GM18861 (cell line): ENCODE results near the gene RAP1B.
"Not testable (repeated sequence)": the region's sequence is repeated elsewhere in the genome, so short reads cannot be mapped to it uniquely, and the experiment has no call there.

ENCODE experiments used
- ATAC-seq: cut with Tn5 transposase; IDR thresholded peaks from one replicate; pipeline ENCODE4 v1.9.1; 2021; ENCODE audit not compliant: unreplicated experiment

The RAP1B gene

DNA sequence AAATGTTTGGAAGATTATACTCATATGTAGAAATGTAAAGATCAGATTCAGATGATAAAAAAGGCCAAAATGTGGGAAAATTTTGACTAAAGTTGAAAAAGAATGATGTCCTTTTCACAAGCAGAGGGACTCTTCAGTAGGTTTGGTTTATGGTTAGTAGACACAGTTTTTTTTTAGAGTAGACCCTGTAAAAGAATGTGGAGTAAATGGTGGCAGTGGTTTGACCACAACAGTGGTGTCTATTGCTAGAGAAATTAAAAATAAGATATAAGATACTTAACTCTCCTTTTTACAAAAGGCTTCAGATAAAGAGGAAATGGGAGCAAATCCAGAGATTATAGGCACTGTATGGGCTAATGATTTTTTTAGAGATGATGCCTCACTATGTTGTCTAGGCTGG lies 21.8 kb downstream of the RAP1B start:
- no peak for ATAC-seq

DNA sequence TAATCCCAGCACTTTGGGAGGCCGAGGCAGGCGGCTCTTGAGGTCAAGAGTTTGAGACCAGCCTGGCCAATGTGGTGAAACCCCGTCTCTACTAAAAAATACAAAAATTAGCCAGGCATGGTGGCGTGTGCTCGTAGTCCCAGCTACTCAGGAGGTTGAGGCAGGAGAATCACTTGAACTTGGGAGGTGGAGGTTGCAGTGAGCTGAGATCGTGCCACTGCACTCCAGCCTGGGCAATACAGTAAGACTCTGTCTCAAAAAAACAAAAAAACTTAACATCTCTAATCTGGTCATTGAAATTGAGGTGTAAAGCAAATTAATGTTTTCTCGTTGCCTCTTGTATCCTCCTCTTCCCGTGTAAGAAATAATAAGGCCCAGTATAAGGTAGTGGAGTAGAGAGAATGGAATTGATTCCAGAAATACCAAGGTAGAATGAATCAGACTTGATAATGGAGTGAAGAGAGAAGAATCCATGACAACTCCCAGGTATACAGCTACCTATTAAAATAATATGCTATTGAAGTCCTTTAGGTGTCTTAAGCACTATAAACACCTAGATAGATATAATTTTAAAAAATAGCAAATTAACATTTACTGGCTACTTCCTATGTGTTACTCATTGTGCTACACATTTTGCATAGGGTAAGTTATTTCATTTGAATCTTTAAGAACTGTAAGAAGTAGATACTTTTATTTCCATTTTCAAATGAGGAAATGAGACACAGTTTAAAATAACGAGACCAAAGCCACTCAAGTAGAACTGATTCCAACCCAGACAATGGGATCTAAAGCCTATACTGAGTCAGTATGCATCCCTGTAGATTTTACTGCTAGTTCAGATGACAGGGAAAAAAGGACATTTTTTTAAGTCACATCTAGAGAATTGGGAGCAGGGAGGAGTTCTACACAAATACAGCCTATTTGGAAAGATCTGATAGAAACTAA lies 23.2 kb downstream of the RAP1B start:
- peak; percentile 38 for ATAC-seq

DNA sequence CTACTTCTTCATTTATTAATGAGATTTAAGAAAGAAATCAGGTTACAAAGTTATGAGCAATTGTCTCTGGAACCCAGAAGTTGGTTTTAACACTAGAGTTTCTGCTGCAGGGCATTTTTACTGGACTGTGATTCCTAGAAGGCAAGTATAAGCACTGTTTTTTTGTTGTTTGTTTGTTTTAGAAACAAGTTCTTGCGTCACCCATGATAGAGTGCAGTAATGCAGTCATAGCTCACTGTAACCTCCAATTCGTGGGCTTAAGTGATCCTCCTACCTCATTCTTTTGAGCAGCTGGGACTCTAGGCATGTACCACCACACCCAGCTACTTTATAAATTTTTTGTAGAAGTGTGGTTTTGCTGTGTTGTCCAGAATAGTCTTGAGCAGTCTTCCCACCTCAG lies 25.6 kb downstream of the RAP1B start:
- ATAC-seq: no peak

DNA sequence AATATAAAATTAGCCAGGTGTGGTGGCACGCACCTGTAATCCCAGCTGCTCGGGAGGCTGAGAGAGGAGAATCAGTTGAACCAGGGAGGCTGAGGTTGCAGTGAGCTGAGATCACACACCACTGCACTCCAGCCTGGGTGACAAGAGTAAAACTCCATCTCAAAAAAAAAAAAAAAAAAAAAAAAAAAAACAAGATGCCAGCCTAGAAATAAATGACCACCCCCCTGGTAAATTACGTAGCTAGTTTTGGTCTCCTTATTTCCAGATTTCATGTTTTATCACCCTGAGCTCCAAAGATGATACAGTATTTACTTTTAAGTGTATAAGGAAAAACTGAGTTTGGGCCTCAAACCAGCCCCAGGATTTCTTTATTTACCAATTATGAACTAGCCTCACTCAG lies 26.7 kb downstream of the RAP1B start:
- ATAC-seq: not testable (repeated sequence)

DNA sequence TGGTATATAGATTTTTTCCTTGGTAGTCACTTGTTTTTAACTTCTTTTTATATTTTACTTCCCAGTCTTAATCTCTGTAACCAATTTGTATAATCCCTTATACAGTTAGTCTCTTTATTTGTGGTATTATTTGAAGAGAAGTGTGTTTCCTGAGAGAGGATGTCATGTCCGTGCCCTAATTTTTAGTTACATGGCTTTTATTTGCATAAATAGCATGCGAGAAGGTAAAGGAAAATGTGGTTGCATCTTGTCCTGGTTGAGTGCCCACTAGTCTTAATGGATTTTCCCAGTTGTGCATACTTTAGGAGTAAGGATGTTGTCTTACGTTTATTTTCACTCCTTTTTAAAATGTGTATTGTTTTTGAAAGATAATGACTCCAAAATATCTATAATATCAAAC lies 27.5 kb downstream of the RAP1B start:
- ATAC-seq: no peak

DNA sequence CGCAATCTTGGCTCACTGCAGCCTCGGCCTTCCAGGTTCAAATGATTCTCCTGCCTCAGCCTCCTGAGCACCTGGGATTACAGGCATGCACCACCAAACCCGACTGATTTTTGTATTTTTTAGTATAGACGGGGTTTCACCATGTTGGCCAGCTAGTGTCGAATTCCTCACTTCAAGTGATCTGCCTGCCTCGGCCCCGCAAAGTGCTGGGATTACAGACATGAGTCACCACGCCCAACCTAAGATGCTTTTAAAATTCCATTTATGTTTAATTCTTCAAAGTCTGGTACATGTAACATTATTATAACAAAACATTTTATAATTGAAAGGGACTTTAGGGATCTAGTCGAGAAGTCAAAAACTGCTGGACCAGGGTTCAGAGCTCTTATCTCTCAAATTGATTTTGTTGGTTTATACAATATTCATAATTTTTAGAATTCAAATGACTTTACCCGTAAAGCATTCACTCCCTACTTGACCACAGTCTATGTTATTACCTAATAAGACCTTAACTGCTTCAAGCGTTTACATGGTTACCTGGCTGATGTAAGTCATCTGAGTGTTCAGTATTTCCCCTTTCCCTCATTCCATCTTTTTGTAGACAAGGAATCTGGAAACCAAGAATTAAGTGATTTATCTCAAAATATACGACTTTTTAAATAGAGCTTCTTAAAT lies 28.2 kb downstream of the RAP1B start:
- no peak for ATAC-seq

DNA sequence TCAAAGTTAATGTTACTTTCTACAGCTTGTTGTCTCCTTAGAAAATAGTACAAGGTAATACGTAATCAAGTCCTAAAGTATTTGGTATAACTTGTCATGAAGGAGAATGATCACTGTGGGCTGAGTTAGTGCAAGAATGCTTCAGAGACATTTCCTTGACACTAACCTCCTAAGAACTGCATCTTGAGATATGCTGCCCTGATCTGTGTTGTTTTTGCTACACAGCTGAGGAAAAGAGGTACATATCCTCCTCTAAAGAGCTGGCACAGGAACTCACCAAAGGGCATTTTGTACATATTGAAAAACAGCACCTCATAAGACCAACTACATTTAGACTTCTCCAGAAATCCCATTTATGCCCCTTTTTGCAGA lies 28.7 kb downstream of the RAP1B start:
- no peak for ATAC-seq

DNA sequence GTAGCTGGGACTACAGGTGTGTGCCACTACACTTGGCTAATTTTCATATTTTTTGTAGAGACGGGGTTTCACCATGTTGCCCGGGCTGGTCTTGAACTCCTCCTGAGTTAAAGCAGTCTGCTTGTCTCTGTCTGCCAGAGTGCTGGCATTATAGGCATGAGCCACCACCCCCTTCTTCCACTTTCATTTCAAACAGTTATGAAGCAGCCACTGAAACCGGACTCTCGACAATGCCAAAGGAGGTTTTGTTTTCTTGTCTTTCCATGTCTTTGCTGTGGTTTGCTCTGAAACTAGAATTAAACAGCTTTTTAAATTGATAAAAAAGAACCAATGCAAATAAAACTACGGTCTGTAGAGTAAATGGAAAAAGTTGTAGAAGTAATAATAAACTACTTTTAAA lies 30.4 kb downstream of the RAP1B start:
- peak; percentile 76 for ATAC-seq

DNA sequence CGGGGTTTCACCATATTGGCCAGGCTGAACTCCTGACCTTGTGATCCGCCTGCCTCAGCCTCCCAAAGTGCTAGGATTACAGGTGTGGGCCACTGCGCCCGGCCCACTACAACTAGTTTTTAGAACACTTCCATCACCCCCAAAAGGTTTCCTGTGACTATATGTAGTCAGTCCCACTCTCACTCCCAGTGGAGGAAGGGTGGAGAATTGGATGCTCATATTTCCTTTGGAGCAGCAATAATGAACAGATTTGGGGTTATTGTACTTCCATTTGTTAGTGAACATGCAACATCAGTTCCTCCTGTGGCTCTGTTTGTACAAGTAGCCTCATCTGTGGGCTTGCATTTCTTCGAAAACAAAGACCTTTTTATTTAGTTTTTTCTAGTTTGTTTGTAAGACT lies 35.8 kb downstream of the RAP1B start:
- ATAC-seq: no peak

DNA sequence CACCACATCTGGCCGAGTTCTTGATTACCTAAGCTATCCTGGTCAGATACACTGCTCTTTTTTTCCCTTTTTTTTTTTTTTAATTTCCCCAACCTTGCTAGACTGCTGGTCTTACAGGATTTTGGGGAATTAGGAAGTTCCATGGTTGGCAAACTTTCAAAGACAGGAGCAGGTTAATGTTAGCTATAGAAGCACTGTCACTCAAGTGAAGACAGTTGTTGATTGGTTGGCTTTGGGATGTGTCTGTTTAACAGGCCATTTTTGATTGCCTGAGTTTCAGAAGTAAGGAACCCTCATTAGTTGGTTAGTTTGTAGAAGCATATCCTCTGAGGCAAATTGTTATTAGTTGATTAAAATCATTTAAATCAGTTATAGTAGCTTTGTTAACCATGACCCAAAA lies 36.8 kb downstream of the RAP1B start:
- no peak for ATAC-seq

DNA sequence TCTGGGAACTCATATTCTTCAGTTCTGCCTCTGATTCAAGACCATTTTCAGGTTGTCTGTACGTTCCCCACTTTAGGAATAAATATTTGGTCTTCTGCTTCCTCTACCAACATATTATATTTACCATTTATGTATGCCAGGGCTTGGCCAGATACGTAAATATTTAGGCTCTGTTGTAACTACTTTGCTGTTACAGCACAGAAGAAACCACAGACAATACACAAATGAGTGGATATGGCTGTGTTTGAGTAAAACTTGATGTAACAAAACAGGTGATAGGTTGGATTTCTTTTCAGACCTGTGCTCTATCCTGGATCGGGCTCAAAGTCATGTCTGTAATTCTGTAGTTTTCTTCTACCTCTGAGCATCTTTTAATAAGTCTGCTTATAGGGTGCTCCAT lies 37.5 kb downstream of the RAP1B start:
- ATAC-seq: no peak

DNA sequence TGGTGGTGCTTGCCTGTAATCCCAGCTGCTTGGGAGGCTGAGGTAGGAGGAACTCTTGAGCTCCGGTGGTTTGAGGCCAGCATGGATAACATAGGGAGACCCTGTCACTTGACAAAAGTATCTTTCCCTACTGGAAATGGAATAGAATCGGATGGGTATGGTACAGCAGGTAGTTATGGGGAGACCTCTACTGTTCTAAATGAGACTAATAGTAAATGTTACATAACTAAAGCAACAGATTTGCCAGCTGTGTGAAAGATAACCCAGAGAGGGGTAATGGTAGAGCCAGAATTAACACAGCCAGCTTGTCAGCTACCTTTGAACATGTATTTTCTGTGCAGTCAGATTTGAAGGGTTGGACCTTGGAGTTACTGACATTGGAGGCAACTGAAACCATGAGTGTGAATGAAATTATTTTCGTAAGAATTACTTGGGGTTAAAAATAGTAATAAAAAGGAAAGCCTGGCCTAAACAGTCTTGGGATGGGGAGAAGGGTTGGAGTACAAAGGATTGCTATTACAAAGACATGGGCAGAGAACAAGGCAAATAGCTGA lies 54.4 kb downstream of the RAP1B start:
- no peak for ATAC-seq

DNA sequence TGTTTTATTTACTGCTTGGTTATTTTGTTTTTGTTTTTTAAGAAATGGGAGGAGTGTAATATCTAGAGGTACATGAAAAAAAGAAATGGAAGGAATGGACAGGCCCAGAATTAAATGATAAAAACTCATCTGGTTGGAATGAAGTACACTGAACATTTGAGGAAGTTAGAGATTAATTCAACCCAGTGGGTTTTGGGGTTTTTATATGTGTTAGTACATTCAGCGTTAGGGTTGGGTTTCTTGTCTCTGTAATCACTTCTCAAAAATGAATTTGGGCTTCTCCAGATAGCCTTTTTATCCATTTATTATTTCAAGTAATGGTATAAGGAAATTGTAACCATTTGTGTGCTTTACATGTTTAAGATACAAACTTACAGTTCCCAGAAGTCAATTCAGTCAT lies 56.6 kb downstream of the RAP1B start:
- ATAC-seq: no peak

DNA sequence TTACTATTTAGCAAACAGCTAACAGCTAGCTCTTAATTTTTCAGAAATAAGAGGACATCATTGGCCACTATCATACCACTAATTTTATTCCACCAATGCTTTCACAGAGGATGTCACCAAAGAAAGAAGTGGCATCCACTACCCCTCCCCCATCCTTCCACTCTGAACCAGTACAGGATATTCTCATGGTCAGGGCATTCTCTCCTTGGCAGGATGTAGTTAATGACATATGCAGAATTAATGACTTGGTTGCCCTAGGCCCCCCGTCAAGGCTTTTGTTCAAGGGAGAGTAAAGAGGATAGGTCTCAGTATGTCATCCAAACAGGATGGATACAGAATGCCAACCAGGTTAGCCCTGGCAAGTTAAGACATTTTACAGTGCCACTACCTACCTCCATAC lies 57.2 kb downstream of the RAP1B start:
- no peak for ATAC-seq

DNA sequence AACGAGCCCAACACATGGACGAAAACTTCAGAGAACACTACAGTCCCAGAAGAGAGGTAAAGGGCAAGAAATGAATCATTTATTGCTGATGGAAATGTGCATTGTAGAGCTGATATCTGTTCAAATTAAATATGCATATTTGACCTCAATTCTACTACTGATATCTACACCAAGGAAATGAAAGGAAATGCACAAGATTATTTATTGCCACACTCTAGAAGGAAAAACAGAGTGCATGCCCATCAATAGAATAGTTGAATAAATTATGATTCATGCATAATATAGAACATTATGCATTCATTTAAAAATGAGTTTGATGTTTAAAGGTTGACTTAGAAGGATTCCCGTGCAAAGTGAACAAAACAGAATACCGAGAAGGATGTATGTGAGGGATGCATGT lies 60.5 kb downstream of the RAP1B start:
- ATAC-seq: no peak

DNA sequence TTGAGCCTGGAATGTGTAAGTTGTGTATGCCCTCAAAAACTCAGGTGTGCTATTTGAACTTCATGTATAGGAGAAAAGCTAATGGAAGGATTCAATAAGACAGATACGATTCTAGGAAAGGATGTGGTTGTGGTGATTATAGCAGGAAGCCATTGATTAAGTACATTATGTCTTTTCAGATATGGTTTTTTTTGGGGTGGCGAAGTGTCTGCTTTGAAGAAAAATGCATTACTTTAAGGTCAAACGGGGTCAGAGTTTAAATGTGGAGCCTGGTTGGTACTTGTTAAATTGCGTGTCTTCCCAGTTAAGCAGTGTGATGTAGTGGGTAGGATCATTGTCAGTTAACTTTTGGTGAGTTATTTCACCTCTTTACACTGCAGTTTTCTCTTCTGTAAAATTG lies 63.1 kb downstream of the RAP1B start:
- ATAC-seq: no peak

DNA sequence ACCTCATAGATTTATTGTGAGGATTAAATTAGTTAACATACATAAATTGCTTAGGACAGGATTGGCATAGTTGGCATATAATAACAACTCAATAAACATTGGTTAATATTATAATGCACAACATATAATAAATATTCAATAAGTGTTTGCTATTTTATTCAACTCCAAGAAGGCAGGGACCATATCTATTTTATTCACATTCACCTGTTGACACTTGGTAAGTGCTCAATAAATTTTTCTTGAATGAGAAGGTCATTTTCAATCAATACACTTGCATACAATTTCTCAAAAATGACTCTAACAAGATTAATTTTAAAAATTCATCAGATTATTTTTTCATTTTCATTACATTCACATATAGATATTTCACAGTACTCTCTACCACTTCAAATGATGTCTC lies 63.7 kb downstream of the RAP1B start:
- no peak for ATAC-seq

DNA sequence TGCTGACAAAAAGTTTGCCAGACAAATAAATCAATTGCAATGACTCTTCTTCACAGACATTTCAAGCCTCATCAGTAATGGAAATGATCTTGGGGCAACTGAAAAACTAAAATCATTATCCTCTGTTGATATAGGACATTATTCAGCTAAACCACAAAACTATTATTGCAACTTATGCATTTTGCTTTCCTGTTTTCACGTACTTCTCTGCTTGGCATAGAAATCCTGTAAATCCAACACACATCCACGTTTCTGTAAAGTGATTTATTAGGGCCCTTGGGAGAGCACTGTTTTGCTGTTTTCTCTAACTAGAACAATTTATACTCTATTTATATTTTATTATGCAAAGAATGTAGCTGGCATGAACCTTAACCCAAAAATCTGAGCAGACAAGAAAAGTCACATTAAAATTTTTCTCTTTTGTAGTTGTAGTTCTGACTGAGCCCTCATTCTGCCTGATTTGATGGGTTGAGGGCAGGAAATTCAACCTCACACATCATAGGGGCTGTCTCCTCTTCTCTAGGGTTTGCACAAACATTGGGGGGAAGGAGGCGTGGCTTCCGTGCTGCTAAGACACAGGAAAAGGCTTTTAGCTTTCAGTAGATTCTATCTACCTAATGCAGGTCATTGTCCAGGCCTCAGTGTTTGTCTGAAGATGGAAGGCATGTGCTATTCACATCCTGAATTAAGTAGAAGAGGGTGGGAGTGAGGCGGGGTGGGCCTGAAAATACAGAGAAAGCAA lies 64.6 kb downstream of the RAP1B start:
- no peak for ATAC-seq

DNA sequence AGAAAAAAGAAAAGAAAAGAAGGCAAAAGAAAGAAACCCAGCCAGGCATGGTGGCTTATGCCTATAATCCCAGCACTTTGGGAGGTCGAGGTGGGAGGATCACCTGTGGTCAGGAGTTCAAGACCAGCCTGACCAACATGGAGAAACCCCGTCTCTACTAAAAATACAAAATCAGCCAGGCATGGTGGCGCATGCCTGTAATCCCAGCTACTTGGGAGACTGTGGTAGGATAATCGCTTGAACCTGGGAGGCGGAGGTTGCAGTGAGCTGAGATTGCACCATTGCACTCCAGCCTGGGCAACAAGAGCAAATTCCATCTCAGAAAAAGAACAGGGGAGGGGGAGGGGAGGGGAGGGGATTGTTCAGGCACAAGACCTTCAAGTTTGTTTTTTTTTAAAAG lies 66.2 kb downstream of the RAP1B start:
- not testable (repeated sequence) for ATAC-seq

DNA sequence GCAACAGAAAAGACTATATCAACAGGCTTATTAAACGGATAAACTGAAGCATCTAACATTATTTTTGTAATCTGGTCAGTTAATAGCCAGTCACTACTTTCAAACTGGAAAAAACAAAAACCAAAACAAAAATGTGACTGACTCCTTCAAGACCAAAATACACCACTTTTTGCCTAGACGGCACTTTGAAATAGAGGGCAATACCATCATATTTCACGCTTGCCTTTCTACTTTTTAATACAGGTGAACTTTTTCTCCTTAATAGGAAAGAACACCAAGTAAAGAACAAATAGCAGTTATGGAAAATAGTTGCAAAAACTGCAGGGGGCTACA lies 75.5 kb downstream of the RAP1B start:
- no peak for ATAC-seq

DNA sequence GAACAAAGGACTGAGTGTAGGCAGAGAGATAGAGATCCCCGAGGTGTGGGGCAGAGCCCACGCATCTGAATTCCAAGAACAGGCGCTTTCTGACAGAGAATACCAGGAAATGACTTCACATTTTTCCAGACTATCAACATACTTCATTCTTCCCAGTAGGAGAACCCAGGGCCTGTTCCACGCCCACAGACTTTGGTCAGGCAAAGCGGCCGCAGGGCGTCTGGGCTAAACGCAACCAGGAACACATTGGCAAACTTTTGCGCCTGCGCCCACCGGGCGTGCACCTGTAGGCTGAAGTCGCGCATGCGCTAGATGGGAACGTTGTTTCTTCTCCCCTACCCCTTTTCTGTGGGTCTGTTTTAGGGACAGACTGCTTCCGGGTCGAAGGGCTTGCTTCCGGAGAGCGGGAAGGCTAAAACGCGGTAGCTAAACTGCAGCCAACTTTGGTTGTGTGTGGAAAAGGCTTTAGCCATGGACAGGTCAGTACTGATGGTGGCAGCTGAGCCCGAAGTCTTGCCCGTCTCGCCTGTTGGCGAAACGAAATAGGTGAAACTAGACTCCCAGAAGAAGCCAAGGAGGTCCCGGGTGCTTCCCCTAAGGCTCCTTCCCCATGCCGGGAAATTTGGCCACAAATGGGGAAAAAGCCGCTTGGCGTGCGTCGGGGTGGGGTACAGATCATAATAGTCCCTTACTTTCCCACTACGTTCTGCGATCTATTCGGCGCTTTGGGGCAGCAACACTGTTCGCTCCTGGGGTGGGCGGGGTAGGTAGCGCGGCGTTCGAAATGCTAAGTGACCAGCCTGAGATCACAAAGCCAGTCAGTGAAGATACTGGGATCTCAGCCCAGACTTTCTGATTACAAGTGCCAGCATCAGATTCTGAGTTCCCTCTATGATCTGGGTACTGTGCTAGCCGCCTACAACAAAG lies 76.2 kb downstream of the RAP1B start, which contains the start of gene NUP107:
TSS of gene NUP107 (plus strand) at position 384 of the 927 bp plus-strand sequence. CDS start at position 472, 88 bp downstream.
- ATAC-seq: peak; percentile 98
